ENCODE measurements around the gene TLCD3A. TPM values are rescaled to one million over a fixed set of nuclear protein-coding genes. Genes with fewer than 3 reads are reported as not detected.
"Not testable (repeated sequence)": the region's sequence is repeated elsewhere in the genome, so short reads cannot be mapped to it uniquely, and the experiment has no call there.

TLCD3A gene
- total and polyA plus RNA-seq, 2 donors: 10.4 to 13.7 TPM

DNA sequence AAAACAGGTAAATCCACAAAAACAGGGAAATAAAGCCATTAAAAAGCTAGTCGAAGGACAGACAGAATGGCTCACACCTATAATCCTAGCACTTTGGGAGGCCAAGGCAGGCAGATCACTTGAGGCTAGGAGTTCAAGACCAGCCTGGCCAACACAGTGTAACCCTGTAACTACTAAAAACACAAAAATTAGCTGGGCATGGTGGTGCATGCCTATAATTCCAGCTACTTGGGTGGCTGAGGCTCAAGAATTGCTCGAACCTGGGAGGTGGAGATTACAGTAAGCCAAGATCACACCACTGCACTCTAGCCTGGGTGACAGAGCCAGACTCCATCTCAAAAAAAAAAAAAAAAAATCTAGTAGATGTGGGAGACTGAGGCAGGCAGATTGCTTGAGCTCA, 34.3 kb upstream of the TLCD3A start:
- H3K36me3 ChIP-seq (ENCODE audit: insufficient read depth); DNase-seq (ENCODE audit: extremely low spot score); H3K27ac ChIP-seq (ENCODE audit: low read depth); H3K4me3 ChIP-seq (ENCODE audit: low read depth, low read length); H3K4me1 ChIP-seq (ENCODE audit: insufficient read depth): not testable (repeated sequence)
- 82% methylated on average over 2 of the region's 2 CpGs for WGBS

DNA sequence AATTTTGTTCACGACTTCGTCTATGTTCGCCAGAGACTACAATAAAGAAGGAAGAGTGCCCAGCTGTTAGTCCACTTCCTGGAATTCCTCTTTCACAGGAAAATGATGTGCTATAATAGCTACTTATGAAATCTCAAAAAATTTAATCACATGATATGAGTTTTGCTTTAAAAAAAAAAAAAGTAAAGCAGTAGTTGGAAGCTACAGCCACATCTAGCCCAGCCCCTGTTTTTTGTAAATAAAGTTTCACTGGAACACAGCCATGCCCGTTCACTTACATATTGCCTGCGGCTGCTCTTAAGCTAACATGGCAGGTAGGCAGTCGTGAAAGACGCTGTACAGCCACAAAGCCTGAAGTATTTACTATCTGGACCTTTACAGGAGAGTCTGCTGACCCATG, 33.1 kb upstream of the TLCD3A start:
- Histone ChIP-seq H3K4me1 (ENCODE audit: insufficient read depth) (no peaks in the 10 kb centered on the region), H3K36me3 (ENCODE audit: insufficient read depth) (no peaks in the 10 kb centered on the region), H3K27ac (ENCODE audit: low read depth) (no peak overlapping the region), H3K4me3 (ENCODE audit: low read depth, low read length) (no peak overlapping the region)
- no peak for DNase-seq (ENCODE audit: extremely low spot score)
- WGBS: 77% methylated on average over 7 of the region's 7 CpGs

DNA sequence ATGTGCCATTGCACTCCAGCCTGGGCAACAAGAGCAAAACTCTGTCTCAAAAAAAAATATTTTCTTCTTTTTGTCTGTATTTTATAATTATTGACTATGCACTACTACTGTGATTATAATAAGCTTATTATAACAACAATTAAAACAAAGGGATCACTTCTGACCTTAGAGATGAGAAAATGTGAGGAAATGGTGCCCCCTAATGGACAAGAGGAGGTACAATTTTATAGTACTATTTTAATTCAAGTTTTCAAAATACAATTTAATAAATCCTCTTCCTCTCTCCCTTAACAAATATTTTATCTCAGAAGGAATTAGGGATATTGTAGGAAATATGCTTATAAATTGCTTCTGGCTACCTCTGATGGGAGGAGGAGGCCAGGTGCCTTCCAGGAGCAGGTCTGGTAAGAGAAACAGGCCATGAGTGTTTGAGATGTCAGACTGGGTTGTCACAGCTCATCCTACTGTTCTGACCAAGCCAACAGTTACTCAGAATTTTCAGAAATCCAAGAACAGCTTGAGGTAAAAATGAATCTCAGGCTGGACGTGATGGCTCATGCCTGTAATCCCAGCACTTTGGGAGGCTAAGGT, 31.8 kb upstream of the TLCD3A start:
- Histone ChIP-seq H3K4me1 (ENCODE audit: insufficient read depth) (no peaks in the 10 kb centered on the region), H3K4me3 (ENCODE audit: low read depth, low read length) (no peak overlapping the region), H3K27ac (ENCODE audit: low read depth) (no peak overlapping the region), H3K36me3 (ENCODE audit: insufficient read depth) (no peaks in the 10 kb centered on the region)
- no peak for DNase-seq (ENCODE audit: extremely low spot score)
- 60% methylated on average over 1 of the region's 1 CpG for WGBS

DNA sequence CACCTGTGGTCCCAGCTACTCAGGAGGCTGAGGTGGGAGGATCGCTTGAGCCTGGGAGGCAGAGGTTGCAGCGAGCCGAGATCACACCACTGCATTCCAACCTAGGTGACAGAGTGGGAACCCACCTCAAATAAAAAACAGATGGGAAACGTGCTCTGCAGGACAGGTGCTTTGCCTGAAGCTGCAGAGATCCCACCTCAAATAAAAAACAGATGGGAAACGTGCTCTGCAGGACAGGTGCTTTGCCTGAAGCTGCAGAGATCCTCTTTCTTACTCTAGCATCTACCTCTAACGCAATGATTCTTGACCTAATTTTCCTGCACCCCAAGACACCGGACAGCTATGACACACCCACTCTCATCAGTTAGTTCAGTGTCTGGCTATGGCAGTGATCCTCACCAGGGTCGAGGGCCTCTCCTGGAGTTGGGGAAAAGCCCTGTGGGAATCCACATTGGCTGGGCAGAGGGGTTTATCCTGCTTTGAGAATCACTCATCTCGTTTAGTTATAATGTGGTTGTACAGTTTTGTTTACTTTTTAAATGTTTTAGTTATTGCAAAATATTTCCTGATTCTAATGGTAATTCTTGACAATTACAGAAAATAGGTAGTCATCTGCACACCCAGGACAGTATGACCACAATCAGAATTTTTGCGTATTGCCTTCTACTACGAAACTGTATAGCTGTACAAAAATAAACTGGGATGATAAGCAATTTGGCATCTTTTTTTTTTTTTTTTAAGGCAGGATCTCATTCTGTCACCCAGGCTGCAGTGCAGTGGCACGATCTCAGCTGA, 29.1 kb upstream of the TLCD3A start:
- DNase-seq (ENCODE audit: extremely low spot score): no peak
- Histone ChIP-seq H3K4me1 (ENCODE audit: insufficient read depth) (no peaks in the 10 kb centered on the region), H3K4me3 (ENCODE audit: low read depth, low read length) (no peak overlapping the region), H3K27ac (ENCODE audit: low read depth) (no peak overlapping the region), H3K36me3 (ENCODE audit: insufficient read depth) (no peaks in the 10 kb centered on the region)
- 76% methylated on average over 12 of the region's 12 CpGs for WGBS

DNA sequence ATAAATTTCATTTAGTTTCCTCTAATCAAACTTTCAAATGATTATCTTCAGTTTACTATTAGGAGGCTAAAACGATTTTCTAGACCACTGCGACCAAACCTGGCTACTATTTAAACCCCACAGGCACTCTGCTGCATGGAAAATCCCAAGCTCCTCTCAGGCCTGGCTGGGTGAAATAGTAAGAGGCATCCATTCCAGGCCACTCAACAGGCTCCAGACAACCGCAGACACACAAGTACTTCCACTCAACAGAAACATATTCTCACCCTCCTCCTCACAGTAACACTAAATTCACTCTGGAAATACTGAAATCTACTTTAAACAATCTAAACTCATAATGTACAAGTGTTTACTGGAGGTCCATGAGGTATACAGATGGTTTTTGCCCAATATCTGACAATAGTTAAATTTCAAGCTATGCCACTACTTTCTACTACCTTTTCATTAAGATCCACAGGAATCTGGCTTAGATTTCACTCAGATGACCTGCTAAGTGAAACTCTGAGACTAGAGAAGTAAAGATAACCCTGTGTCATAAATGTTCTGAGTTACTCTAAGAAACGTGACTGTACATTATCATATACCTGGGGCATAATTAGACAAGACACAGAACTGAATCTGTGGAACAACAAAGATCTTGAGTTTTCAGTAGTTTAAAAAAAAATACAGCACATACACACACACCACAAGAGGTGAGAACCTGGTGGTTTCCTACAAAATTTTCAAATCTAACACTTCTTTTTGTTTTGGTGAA, 28.1 kb upstream of the TLCD3A start:
- Histone ChIP-seq H3K4me1 (ENCODE audit: insufficient read depth) (no peaks in the 10 kb centered on the region), H3K27ac (ENCODE audit: low read depth) (no peak overlapping the region), H3K36me3 (ENCODE audit: insufficient read depth) (no peaks in the 10 kb centered on the region), H3K4me3 (ENCODE audit: low read depth, low read length) (no peak overlapping the region)
- DNase-seq (ENCODE audit: extremely low spot score): no peak
- WGBS: 79% methylated on average over 4 of the region's 4 CpGs

DNA sequence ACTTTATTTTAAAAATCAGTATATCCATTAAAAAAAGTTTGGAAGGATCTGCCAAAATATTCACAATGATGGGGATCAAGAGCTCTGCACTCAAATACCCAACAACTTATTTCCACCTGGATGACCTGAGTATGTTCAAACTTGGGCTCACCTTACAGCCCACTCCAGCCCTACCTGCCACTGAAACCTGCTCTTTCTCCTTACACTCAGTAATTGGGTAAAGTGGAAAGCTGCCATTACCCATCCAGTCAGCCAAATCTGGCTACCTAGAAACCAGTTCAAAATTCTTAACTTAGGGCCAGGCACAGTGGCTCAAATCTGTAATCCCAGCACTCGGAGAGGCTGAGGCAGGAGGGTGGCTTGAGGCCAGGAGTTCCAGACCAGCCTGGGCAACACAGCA, 27.4 kb upstream of the TLCD3A start:
- no peak overlapping the region for H3K4me3 ChIP-seq (ENCODE audit: low read depth, low read length)
- DNase-seq (ENCODE audit: extremely low spot score): no peak
- H3K36me3 ChIP-seq (ENCODE audit: insufficient read depth): no peaks in the 10 kb centered on the region
- no peaks in the 10 kb centered on the region for H3K4me1 ChIP-seq (ENCODE audit: insufficient read depth)
- WGBS: 62% methylated on average over 1 of the region's 1 CpG
- H3K27ac ChIP-seq (ENCODE audit: low read depth): no peak overlapping the region

DNA sequence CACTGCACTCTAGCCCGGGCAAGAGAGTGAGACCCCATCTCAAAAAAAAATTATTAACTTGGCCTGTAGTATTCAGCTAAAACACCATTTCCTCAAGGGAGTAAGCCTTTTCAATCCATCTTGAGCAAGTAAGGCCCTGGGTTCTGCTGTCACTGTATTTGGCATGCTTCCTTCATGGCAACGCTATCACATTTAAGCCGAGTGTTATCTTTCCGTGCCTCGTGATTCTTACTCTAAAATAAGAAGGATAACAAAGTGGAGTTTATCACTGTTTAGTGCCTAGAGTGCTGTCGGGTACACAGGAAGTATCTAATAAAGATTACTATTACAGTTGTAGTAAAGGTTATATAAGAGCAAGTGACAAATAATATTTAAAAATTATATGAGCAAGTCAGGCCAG, 26.5 kb upstream of the TLCD3A start:
- Histone ChIP-seq H3K4me1 (ENCODE audit: insufficient read depth) (no peaks in the 10 kb centered on the region), H3K36me3 (ENCODE audit: insufficient read depth) (no peaks in the 10 kb centered on the region), H3K4me3 (ENCODE audit: low read depth, low read length) (no peak overlapping the region), H3K27ac (ENCODE audit: low read depth) (no peak overlapping the region)
- no peak for DNase-seq (ENCODE audit: extremely low spot score)
- 48% methylated on average over 6 of the region's 6 CpGs for WGBS

DNA sequence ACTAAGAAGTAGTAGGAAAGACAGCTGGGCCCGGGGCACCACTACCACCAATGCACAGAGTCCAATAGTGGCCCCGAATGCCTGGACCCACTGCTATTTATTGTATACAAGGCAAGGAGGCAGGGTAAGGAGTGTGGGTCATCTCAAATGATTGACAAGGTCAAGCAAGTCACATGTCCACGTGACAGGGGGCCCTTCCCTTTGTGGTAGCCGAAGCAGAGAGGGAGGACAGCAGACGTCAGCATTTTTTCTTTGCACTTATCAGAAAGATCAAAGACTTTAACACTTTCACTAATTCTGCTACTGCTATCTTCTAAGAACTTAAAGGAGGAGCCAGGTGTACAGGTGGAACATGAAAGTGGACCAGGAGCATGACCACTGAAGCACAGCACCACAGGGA, 24.3 kb upstream of the TLCD3A start:
- Histone ChIP-seq H3K4me3 (ENCODE audit: low read depth, low read length) (no peak overlapping the region), H3K27ac (ENCODE audit: low read depth) (no peak overlapping the region), H3K36me3 (ENCODE audit: insufficient read depth) (no peaks in the 10 kb centered on the region), H3K4me1 (ENCODE audit: insufficient read depth) (no peaks in the 10 kb centered on the region)
- no peak for DNase-seq (ENCODE audit: extremely low spot score)
- 82% methylated on average over 5 of the region's 5 CpGs for WGBS

DNA sequence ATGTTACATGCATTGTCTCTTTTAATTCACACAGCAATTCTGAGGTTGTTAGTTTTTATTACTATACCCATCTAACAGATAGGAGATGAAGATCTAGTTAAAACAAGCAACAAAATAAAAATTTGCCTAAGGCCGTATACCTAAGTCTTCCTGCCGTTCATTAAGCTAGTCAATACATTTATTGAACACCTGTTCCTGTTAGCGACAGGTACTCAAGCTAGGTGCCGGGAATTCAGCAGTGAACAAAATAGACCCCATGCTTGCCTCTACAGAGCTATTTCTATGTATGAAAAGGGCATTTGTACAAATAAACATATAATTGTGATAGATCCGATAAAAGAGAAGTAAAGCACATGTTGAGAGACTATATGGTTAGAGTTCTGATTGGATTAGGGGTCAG, 14.3 kb upstream of the TLCD3A start:
- WGBS: 95% methylated on average over 5 of the region's 5 CpGs
- H3K36me3 ChIP-seq (ENCODE audit: insufficient read depth): no peaks in the 10 kb centered on the region
- no peak overlapping the region for H3K4me3 ChIP-seq (ENCODE audit: low read depth, low read length)
- H3K4me1 ChIP-seq (ENCODE audit: insufficient read depth): no peaks in the 10 kb centered on the region
- no peak for DNase-seq (ENCODE audit: extremely low spot score)
- H3K27ac ChIP-seq (ENCODE audit: low read depth): no peak overlapping the region

DNA sequence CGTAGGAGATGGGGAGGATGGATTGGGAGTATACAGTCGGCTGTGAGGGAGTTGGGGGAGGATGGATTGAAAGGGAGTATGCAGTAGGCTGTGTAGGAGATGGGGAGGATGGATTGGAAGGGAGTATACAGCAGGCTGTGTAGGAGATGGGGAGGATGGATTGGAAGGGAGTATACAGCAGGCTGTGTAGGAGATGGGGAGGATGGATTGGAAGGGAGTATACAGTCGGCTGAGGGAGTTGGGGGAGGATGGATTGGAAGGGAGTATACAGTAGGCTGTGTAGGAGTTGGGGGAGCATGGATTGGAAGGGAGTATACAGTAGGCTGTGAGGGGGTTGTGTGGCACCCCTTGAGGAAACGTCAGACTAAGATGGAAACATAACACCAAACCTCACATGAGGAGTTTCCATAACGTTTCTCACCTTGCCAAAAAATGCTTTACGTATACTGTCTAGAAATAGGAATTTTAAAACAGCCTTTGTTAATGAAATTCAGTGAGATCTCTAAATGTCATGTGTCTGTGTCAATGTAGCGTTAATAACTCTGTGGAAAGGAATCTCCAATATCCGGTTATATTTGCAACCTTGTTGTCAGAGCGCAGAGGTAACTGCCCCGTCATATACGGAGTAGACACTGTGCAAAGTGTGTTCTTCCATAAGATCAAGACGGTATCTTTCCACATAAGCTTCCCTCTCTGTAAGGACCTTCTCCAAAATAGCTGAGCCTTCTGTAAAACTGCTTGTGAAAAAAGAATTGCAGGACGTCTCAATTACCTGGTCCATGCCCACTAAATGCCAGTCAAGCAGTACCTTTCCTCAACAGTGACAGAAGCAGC, 11.5 kb upstream of the TLCD3A start:
- H3K36me3 ChIP-seq (ENCODE audit: insufficient read depth): no peaks in the 10 kb centered on the region
- no peaks in the 10 kb centered on the region for H3K4me1 ChIP-seq (ENCODE audit: insufficient read depth)
- WGBS: 79% methylated on average over 13 of the region's 13 CpGs
- DNase-seq (ENCODE audit: extremely low spot score): no peak
- no peak overlapping the region for H3K4me3 ChIP-seq (ENCODE audit: low read depth, low read length)
- H3K27ac ChIP-seq (ENCODE audit: low read depth): no peak overlapping the region

DNA sequence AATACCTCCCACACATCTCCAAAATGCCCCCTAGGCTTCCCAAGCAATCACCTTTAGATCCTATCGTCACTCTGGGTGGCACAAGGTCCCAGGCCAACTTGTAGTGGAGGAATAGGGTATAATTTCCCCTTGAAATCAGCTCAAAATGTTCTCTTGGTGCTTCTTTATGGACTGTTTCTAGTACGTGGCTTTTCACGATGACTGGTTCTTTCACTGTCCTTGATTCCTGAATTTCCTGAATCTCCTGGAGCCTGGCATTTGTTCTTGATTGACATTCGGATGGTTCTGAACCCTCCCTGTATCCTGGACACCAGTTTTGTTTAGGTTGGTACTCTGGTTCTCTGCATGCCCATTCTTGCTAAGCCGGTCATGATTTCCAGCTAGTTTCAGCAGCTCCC, 10.9 kb upstream of the TLCD3A start:
- Histone ChIP-seq H3K27ac (ENCODE audit: low read depth) (no peak overlapping the region), H3K4me1 (ENCODE audit: insufficient read depth) (no peaks in the 10 kb centered on the region), H3K36me3 (ENCODE audit: insufficient read depth) (no peaks in the 10 kb centered on the region), H3K4me3 (ENCODE audit: low read depth, low read length) (no peak overlapping the region)
- DNase-seq (ENCODE audit: extremely low spot score): no peak
- 73% methylated on average over 5 of the region's 5 CpGs for WGBS

DNA sequence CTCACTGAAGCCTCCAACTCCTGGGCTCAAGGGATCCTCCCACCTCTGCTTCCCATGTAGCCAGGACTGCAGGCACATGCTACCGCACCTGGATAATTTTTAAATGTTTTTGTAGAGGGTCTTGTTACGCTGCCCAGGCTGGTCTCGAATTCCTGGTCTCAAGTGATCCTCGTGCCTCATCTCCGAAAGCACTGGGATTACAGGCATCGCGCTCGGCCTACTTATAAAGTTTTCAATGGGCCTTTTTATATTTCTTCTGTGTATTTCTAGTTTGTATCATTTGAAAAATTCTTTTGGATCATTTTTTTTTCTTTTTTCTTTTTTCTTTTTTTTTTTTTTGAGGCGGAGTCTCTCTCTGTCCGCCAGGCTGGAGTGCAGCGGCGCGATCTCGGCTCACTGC, 7.3 kb upstream of the TLCD3A start:
- Histone ChIP-seq H3K27ac (ENCODE audit: low read depth) (no peak overlapping the region), H3K36me3 (ENCODE audit: insufficient read depth) (no peaks in the 10 kb centered on the region), H3K4me3 (ENCODE audit: low read depth, low read length) (no peak overlapping the region), H3K4me1 (ENCODE audit: insufficient read depth) (no peaks in the 10 kb centered on the region)
- DNase-seq (ENCODE audit: extremely low spot score): no peak
- WGBS: 95% methylated on average over 14 of the region's 14 CpGs

DNA sequence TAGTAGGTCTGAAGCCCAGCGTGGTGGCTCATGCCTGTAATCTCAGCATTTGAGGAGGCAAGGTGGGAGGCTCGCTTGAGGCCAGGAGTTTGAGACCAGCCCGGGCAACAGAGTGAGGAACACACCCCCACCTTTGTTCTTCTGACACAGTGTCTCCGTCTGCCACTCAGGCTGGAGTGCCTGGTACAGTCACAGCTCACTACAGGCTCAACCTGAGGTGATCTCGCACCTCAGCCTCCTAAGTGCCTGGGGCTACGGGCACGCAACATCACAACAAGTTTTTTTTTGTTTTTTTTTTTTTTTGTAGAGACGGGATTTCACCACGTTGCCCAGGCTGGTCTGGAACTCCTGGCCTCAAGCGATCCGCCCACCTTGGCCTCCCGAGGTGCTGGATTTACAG, 6.7 kb upstream of the TLCD3A start:
- no peak for DNase-seq (ENCODE audit: extremely low spot score)
- Histone ChIP-seq H3K36me3 (ENCODE audit: insufficient read depth) (no peaks in the 10 kb centered on the region), H3K4me1 (ENCODE audit: insufficient read depth) (no peaks in the 10 kb centered on the region), H3K27ac (ENCODE audit: low read depth) (peak overlapping the region; percentile 71), H3K4me3 (ENCODE audit: low read depth, low read length) (no peak overlapping the region)
- 69% methylated on average over 12 of the region's 12 CpGs for WGBS
